Kidney (tissue), 14 donors: ENCODE measurements around the gene ELOVL7. TPM values are rescaled to one million over a fixed set of nuclear protein-coding genes. Genes with fewer than 3 reads are reported as not detected.

Experiments
- DNase-seq, 5 donors: peaks; one replicate each; pipeline ENCODE4 v3.0.0-alpha.2; 2013 to 2020
- FAIRE-seq: peaks from 2 replicates; lab custom pipeline; 2012; peaks lifted over from hg19 to GRCh38; lab: Jason Lieb, UNC
- H3K27ac ChIP-seq, 2 donors: one replicate each; pipeline ENCODE4 v1.7.0; 2013; ENCODE audit warnings: low read depth in 2 of 2, low read length in 2 of 2, inconsistent platforms in 1 of 2
- H3K27me3 ChIP-seq: one replicate; pipeline ENCODE4 v1.7.1; 2013; ENCODE audit warnings: low read length, inconsistent platforms; ENCODE audit not compliant: control insufficient read depth, insufficient read depth
- H3K36me3 ChIP-seq, 3 donors: one replicate each; pipeline versions ENCODE4 v1.7.0 to v1.7.1; 2013; ENCODE audit warnings: low read length in 3 of 3, control low read depth in 1 of 3, inconsistent platforms in 1 of 3; ENCODE audit not compliant: insufficient read depth in 3 of 3, control insufficient read depth in 2 of 3
- H3K4me1 ChIP-seq, 3 donors: one replicate each; pipeline versions ENCODE4 v1.7.0 to v1.7.1; 2013; ENCODE audit warnings: low read length in 3 of 3, inconsistent platforms in 1 of 3, low read depth in 1 of 3; ENCODE audit not compliant: control insufficient read depth in 2 of 3, insufficient read depth in 2 of 3
- H3K4me3 ChIP-seq, 3 donors: one replicate each; pipeline versions ENCODE4 v1.7.0 to v1.8.1; 2013; ENCODE audit warnings: low read length in 3 of 3, control low read depth in 1 of 3, inconsistent platforms in 1 of 3
- H3K9ac ChIP-seq, 3 donors: one replicate each; pipeline versions ENCODE4 v1.7.0 to v1.7.1; 2013; ENCODE audit warnings: low read length in 3 of 3, control low read depth in 1 of 3, inconsistent platforms in 1 of 3
- H3K9me3 ChIP-seq, 3 donors: one replicate each; pipeline versions ENCODE4 v1.7.0 to v1.7.1; 2013; ENCODE audit warnings: low read length in 3 of 3, control low read depth in 1 of 3, inconsistent platforms in 1 of 3; ENCODE audit not compliant: control insufficient read depth in 2 of 3, insufficient read depth in 1 of 3
- CTCF ChIP-seq: IDR thresholded peaks from 3 replicates; pipeline ENCODE4 v1.5.1; 2012; ENCODE audit warnings: mild to moderate bottlenecking, moderate library complexity, borderline replicate concordance; ENCODE audit not compliant: insufficient read depth; ENCODE audit errors: extremely low read depth
- intact Hi-C: fragments of 100-400 bp; cut with DNase I; formaldehyde crosslinking; loops from one replicate; pipeline ENCODE4 v1.11.1; 2022
- polyA plus RNA-seq: library from polyadenylated mRNA; stranded (reverse); fragments of 350-450 nt; fragmentation: Illumina TruSeq; extraction: RNeasy Lipid Tissue Mini Kit (QIAGEN cat#74804); gene quantifications from one replicate; pipeline ENCODE4 v1.2.3, GENCODE V29; 2014; ENCODE audit warnings: low read depth, low replicate concordance; ENCODE audit not compliant: insufficient read depth
- total RNA-seq: library from RNA; stranded (reverse); fragmentation: NEBNext Ultra II Directional; extraction: Animal tissue kit (Norgen Biotek cat#: 25700); gene quantifications from one replicate; pipeline ENCODE4 v1.2.1, GENCODE V29; 2021
- donor health status: control.
- donor health status: control.
- donor health status: control.
- donor health status: control.
- donor health status: control.
- donor health status: DM: yes; HTN: yes; CAD: no.
- donor health status: Normal renal cell carcinoma (clear cell type).

Gene ELOVL7
- total and polyA plus RNA-seq, 2 donors from 2014 or later, result 14.6 to 22.5 TPM

DNA sequence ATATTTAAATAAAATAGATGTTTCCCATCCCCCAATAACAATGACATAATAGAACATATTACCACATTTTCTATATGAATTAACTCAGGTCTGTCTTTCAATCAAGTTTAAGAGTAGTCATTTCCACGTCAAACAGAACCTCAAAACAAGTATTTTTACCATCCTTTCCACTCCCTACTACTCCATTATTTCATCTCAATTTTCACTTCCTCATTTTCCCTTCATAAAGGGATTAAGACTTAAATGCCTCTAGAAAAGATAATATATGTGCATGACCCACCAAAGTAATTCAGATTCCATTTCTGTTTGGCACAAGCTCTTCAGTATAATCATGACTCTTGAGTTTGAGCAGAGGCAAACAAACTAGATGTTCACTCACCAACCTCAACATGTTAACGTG, 40.4 kb downstream of the ELOVL7 start:
- intact Hi-C loops, result no loop called here
- no peak overlapping the region for H3K27ac ChIP-seq
- DNase-seq, result no peak
- H3K27me3 ChIP-seq, result no peaks in the 10 kb centered on the region
- no peak overlapping the region for H3K9ac ChIP-seq
- no peaks in the 10 kb centered on the region for H3K36me3 ChIP-seq
- H3K4me1 ChIP-seq, result peaks cover 0 to 3% (median 0%) of the 10 kb centered on the region in 3 donors
- TF ChIP-seq CTCF, result no peak
- FAIRE-seq, result no peak
- no peaks in the 10 kb centered on the region for H3K9me3 ChIP-seq
- H3K4me3 ChIP-seq, result no peak overlapping the region

- H3K4me1 ChIP-seq, result peaks cover 0 to 3% (median 0%) of the 10 kb centered on the region in 3 donors
- no peak for FAIRE-seq
- no peaks in the 10 kb centered on the region for H3K36me3 ChIP-seq
- TF ChIP-seq CTCF, result no peak
- H3K27me3 ChIP-seq, result no peaks in the 10 kb centered on the region
- H3K9me3 ChIP-seq, result no peaks in the 10 kb centered on the region
- intact Hi-C loops, result no loop called here
- H3K27ac ChIP-seq, result no peak overlapping the region
- no peak for DNase-seq
- no peak overlapping the region for H3K9ac ChIP-seq
- no peak overlapping the region for H3K4me3 ChIP-seq
Measured at GRCh38 chr5:60802986-60803385, 41.1 kb downstream of the ELOVL7 start.

DNA sequence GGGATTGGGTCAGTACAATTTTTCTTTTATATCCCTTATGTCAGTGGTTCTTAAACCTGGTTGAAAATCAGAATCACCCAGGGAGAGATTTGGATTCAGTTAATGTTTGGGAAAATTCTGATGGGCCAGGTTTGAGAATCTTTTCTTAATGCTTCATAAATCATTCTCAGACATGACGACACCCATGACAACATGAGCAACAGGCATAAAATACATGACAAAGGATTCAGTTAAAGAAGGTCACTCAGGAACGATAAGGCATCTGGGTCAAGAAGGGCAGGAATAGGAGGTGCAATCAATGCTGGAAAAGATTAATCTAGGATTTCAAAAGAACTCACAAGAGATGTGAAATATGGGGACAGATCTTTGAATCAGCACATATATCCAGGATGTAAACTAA, 41.8 kb downstream of the ELOVL7 start:
- FAIRE-seq (no peak), DNase-seq (no peak)
- H3K4me3 ChIP-seq, result no peak overlapping the region
- intact Hi-C loops, result no loop called here
- H3K36me3 ChIP-seq, result no peaks in the 10 kb centered on the region
- no peak overlapping the region for H3K9ac ChIP-seq
- H3K27ac ChIP-seq, result no peak overlapping the region
- no peak for TF ChIP-seq CTCF
- H3K9me3 ChIP-seq, result no peaks in the 10 kb centered on the region
- peaks cover 0 to 3% (median 0%) of the 10 kb centered on the region in 3 donors for H3K4me1 ChIP-seq
- H3K27me3 ChIP-seq, result no peaks in the 10 kb centered on the region
